HEK293 (cell line): ENCODE data around the gene TIMP4.

Source experiments
- GLIS2 ChIP-seq: fragments of 450-650 bp; formaldehyde crosslinking; IDR thresholded peaks from 2 replicates; pipeline ENCODE4 v1.5.1; 2016; ENCODE audit warnings: missing biosample characterization, missing genetic modification characterization
- MEIS1 ChIP-seq: sonication (generic); formaldehyde crosslinking; IDR thresholded peaks from 2 replicates; pipeline ENCODE4 v1.8.1; 2022; ENCODE audit warnings: missing genetic modification reagents, mild to moderate bottlenecking, borderline replicate concordance
- SCRT2 ChIP-seq: fragments of 450-650 bp; formaldehyde crosslinking; IDR thresholded peaks from 2 replicates; pipeline ENCODE4 v1.5.1; 2016; ENCODE audit warnings: missing biosample characterization, missing genetic modification characterization
- SETDB1 ChIP-seq: IDR thresholded peaks from one replicate; pipeline ENCODE4 v1.6.1; 2017; ENCODE audit warnings: mild to moderate bottlenecking, low read length, moderate library complexity, mixed read lengths; ENCODE audit not compliant: insufficient read length
- YY1 ChIP-seq: fragments of 450-650 bp; formaldehyde crosslinking; IDR thresholded peaks from 2 replicates; pipeline ENCODE4 v1.5.1; 2018; ENCODE audit warnings: missing biosample characterization, missing genetic modification characterization
- YY2 ChIP-seq: fragments of 450-650 bp; formaldehyde crosslinking; IDR thresholded peaks from 2 replicates; pipeline ENCODE4 v1.5.1; 2016; ENCODE audit warnings: missing biosample characterization, missing genetic modification characterization
- ZBTB20 ChIP-seq: fragments of 450-650 bp; formaldehyde crosslinking; IDR thresholded peaks from 2 replicates; pipeline ENCODE4 v1.5.1; 2016; ENCODE audit warnings: missing biosample characterization, missing genetic modification characterization
- ZBTB21 ChIP-seq: fragments of 450-650 bp; formaldehyde crosslinking; IDR thresholded peaks from 2 replicates; pipeline ENCODE4 v1.5.1; 2017; ENCODE audit warnings: missing biosample characterization, missing genetic modification characterization
- ZFP69B ChIP-seq: fragments of 450-650 bp; formaldehyde crosslinking; IDR thresholded peaks from 2 replicates; pipeline ENCODE4 v1.5.1; 2016; ENCODE audit warnings: missing biosample characterization, missing genetic modification characterization
- ZNF112 ChIP-seq: fragments of 450-650 bp; formaldehyde crosslinking; IDR thresholded peaks from 2 replicates; pipeline ENCODE4 v1.5.0; 2017; ENCODE audit warnings: missing biosample characterization, missing genetic modification characterization
- ZNF121 ChIP-seq: fragments of 450-650 bp; formaldehyde crosslinking; IDR thresholded peaks from 2 replicates; pipeline ENCODE4 v1.5.1; 2016; ENCODE audit warnings: missing biosample characterization, missing genetic modification characterization
- ZNF133 ChIP-seq: fragments of 450-650 bp; formaldehyde crosslinking; IDR thresholded peaks from 2 replicates; pipeline ENCODE4 v1.5.1; 2016; ENCODE audit warnings: missing biosample characterization, missing genetic modification characterization
- ZNF184 ChIP-seq: fragments of 450-650 bp; IDR thresholded peaks from 2 replicates; pipeline ENCODE4 v1.5.1; 2018; ENCODE audit warnings: missing biosample characterization, mild to moderate bottlenecking, missing genetic modification characterization
- ZNF2 ChIP-seq: fragments of 450-650 bp; formaldehyde crosslinking; IDR thresholded peaks from 2 replicates; pipeline ENCODE4 v1.5.1; 2016; ENCODE audit warnings: missing biosample characterization, missing genetic modification characterization
- ZNF211 ChIP-seq: fragments of 450-650 bp; formaldehyde crosslinking; IDR thresholded peaks from 2 replicates; pipeline ENCODE4 v1.5.1; 2016; ENCODE audit warnings: low read depth, missing biosample characterization, missing genetic modification characterization
- ZNF214 ChIP-seq: fragments of 450-650 bp; formaldehyde crosslinking; IDR thresholded peaks from 2 replicates; pipeline ENCODE4 v1.5.1; 2017; ENCODE audit warnings: missing biosample characterization, mild to moderate bottlenecking, missing genetic modification characterization, borderline replicate concordance
- ZNF354C ChIP-seq: fragments of 450-650 bp; formaldehyde crosslinking; IDR thresholded peaks from 2 replicates; pipeline ENCODE4 v1.5.1; 2016; ENCODE audit warnings: missing biosample characterization, missing genetic modification characterization, low read depth, borderline replicate concordance
- ZNF433 ChIP-seq: fragments of 450-650 bp; formaldehyde crosslinking; IDR thresholded peaks from 2 replicates; pipeline ENCODE4 v1.5.1; 2016; ENCODE audit warnings: missing biosample characterization, missing genetic modification characterization, low read depth
- ZNF549 ChIP-seq: fragments of 450-650 bp; IDR thresholded peaks from 2 replicates; pipeline ENCODE4 v1.5.1; 2018; ENCODE audit warnings: missing biosample characterization, missing genetic modification characterization, mild to moderate bottlenecking, inconsistent platforms, moderate library complexity
- ZNF560 ChIP-seq: fragments of 450-650 bp; formaldehyde crosslinking; IDR thresholded peaks from 2 replicates; pipeline ENCODE4 v1.5.1; 2017; ENCODE audit warnings: missing biosample characterization, missing genetic modification characterization, borderline replicate concordance
- ZNF660 ChIP-seq: fragments of 450-650 bp; IDR thresholded peaks from 2 replicates; pipeline ENCODE4 v1.5.1; 2018; ENCODE audit warnings: missing biosample characterization, mild to moderate bottlenecking, missing genetic modification characterization
- ZNF777 ChIP-seq: fragments of 450-650 bp; formaldehyde crosslinking; IDR thresholded peaks from 2 replicates; pipeline ENCODE4 v1.5.1; 2017; ENCODE audit warnings: missing biosample characterization, missing genetic modification characterization, borderline replicate concordance
- ZNF792 ChIP-seq: fragments of 450-650 bp; formaldehyde crosslinking; IDR thresholded peaks from 2 replicates; pipeline ENCODE4 v1.5.1; 2016; ENCODE audit warnings: missing biosample characterization, missing genetic modification characterization
- ZNF830 ChIP-seq: fragments of 450-650 bp; IDR thresholded peaks from 2 replicates; pipeline ENCODE4 v1.5.0; 2018; ENCODE audit warnings: missing biosample characterization, missing genetic modification characterization, low read depth, mild to moderate bottlenecking, moderate library complexity
- TF ChIP-seq, protein P1 (sequence below): sonication (generic); formaldehyde crosslinking; IDR thresholded peaks from 2 replicates; pipeline ENCODE4 v1.8.1; 2022; ENCODE audit warnings: mild to moderate bottlenecking, moderate library complexity, missing genetic modification reagents
- TF ChIP-seq, protein P2 (sequence below): fragments of 450-650 bp; formaldehyde crosslinking; IDR thresholded peaks from 2 replicates; pipeline ENCODE4 v1.5.1; 2016; ENCODE audit warnings: missing biosample characterization, missing genetic modification characterization, borderline replicate concordance
- TF ChIP-seq, protein P3 (sequence below): fragments of 450-650 bp; formaldehyde crosslinking; IDR thresholded peaks from 2 replicates; pipeline ENCODE4 v1.5.1; 2017; ENCODE audit warnings: missing biosample characterization, missing genetic modification characterization
- TF ChIP-seq, protein P4 (sequence below): fragments of 450-650 bp; formaldehyde crosslinking; IDR thresholded peaks from 2 replicates; pipeline ENCODE4 v1.5.1; 2016; ENCODE audit warnings: missing biosample characterization, missing genetic modification characterization
- TF ChIP-seq, protein P5 (sequence below): fragments of 450-650 bp; formaldehyde crosslinking; IDR thresholded peaks from 2 replicates; pipeline ENCODE4 v1.5.1; 2016; ENCODE audit warnings: missing biosample characterization, missing genetic modification characterization

The TIMP4 gene

DNA sequence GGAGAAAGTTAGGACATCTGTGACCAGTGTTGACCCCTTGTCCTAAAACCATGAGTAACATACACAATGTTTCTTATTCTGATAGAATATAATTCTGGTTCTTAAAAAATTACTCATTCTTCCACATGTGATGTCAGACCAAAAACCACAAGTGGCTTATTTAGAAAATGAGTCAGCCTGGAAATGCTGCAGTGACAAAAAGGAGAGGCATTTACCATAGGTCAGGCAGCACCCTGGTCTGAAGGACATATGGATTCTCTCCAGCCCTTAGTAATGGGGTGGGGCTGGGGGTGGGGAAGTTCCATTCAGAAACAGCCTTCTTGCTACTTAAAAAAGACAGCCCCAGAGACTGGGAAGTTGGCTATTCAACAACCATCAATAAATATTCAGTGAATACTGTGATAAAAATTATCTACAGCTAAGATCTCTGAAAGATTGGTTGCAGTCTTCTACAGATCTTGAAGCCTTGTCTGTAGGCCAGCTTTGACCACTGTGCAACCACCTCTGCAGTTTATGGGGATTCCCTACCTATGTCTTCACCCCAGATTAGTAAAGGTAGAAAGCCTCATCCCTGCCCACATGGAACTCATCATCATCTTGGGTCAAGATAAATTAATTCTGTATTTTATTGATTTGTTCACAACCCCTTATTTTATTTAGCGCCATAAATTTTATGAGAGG lies 34.9 kb upstream of the TIMP4 start (continued):
- TF ChIP-seq ZNF112 (tag by site-specific recombination) (no peak), YY2 (tag by site-specific recombination) (no peak), ZNF184 (tag by site-specific recombination) (no peak), ZNF830 (tag by site-specific recombination) (no peak), ZFP69B (tag by site-specific recombination) (no peak), SETDB1 (no peak), ZNF792 (no peak), ZNF777 (tag by site-specific recombination) (no peak), ZNF121 (tag by site-specific recombination) (no peak), ZNF133 (tag by site-specific recombination) (no peak), ZNF660 (peak; percentile 59; the same call in 1 of the 2 replicates), ZNF214 (tag by site-specific recombination) (no peak), SCRT2 (peak; percentile 66), ZNF211 (tag by site-specific recombination) (no peak), ZNF560 (tag by site-specific recombination) (no peak), ZNF354C (no peak), YY1 (tag by site-specific recombination) (no peak), ZNF2 (no peak), ZNF549 (tag by site-specific recombination) (peak; percentile 78), ZNF433 (no peak), ZBTB21 (tag by site-specific recombination) (peak; percentile 73), GLIS2 (tag by site-specific recombination) (no peak), ZBTB20 (tag by site-specific recombination) (no peak), MEIS1 (CRISPR knock-in tag) (no peak)
- TF ChIP-seq, protein P1, sequence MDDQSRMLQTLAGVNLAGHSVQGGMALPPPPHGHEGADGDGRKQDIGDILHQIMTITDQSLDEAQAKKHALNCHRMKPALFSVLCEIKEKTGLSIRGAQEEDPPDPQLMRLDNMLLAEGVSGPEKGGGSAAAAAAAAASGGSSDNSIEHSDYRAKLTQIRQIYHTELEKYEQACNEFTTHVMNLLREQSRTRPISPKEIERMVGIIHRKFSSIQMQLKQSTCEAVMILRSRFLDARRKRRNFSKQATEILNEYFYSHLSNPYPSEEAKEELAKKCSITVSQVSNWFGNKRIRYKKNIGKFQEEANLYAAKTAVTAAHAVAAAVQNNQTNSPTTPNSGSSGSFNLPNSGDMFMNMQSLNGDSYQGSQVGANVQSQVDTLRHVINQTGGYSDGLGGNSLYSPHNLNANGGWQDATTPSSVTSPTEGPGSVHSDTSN (CRISPR knock-in tag): no peak
- TF ChIP-seq, protein P2, sequence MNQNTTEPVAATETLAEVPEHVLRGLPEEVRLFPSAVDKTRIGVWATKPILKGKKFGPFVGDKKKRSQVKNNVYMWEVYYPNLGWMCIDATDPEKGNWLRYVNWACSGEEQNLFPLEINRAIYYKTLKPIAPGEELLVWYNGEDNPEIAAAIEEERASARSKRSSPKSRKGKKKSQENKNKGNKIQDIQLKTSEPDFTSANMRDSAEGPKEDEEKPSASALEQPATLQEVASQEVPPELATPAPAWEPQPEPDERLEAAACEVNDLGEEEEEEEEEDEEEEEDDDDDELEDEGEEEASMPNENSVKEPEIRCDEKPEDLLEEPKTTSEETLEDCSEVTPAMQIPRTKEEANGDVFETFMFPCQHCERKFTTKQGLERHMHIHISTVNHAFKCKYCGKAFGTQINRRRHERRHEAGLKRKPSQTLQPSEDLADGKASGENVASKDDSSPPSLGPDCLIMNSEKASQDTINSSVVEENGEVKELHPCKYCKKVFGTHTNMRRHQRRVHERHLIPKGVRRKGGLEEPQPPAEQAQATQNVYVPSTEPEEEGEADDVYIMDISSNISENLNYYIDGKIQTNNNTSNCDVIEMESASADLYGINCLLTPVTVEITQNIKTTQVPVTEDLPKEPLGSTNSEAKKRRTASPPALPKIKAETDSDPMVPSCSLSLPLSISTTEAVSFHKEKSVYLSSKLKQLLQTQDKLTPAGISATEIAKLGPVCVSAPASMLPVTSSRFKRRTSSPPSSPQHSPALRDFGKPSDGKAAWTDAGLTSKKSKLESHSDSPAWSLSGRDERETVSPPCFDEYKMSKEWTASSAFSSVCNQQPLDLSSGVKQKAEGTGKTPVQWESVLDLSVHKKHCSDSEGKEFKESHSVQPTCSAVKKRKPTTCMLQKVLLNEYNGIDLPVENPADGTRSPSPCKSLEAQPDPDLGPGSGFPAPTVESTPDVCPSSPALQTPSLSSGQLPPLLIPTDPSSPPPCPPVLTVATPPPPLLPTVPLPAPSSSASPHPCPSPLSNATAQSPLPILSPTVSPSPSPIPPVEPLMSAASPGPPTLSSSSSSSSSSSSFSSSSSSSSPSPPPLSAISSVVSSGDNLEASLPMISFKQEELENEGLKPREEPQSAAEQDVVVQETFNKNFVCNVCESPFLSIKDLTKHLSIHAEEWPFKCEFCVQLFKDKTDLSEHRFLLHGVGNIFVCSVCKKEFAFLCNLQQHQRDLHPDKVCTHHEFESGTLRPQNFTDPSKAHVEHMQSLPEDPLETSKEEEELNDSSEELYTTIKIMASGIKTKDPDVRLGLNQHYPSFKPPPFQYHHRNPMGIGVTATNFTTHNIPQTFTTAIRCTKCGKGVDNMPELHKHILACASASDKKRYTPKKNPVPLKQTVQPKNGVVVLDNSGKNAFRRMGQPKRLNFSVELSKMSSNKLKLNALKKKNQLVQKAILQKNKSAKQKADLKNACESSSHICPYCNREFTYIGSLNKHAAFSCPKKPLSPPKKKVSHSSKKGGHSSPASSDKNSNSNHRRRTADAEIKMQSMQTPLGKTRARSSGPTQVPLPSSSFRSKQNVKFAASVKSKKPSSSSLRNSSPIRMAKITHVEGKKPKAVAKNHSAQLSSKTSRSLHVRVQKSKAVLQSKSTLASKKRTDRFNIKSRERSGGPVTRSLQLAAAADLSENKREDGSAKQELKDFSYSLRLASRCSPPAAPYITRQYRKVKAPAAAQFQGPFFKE (tag by site-specific recombination): no peak
- TF ChIP-seq, protein P3, sequence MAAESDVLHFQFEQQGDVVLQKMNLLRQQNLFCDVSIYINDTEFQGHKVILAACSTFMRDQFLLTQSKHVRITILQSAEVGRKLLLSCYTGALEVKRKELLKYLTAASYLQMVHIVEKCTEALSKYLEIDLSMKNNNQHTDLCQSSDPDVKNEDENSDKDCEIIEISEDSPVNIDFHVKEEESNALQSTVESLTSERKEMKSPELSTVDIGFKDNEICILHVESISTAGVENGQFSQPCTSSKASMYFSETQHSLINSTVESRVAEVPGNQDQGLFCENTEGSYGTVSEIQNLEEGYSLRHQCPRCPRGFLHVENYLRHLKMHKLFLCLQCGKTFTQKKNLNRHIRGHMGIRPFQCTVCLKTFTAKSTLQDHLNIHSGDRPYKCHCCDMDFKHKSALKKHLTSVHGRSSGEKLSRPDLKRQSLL (tag by site-specific recombination): no peak
- TF ChIP-seq, protein P4, sequence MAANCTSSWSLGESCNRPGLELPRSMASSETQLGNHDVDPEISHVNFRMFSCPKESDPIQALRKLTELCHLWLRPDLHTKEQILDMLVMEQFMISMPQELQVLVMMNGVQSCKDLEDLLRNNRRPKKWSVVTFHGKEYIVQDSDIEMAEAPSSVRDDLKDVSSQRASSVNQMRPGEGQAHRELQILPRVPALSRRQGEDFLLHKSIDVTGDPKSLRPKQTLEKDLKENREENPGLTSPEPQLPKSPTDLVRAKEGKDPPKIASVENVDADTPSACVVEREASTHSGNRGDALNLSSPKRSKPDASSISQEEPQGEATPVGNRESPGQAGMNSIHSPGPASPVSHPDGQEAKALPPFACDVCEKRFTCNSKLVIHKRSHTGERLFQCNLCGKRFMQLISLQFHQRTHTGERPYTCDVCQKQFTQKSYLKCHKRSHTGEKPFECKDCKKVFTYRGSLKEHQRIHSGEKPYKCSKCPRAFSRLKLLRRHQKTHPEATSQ: no peak
- TF ChIP-seq, protein P5, sequence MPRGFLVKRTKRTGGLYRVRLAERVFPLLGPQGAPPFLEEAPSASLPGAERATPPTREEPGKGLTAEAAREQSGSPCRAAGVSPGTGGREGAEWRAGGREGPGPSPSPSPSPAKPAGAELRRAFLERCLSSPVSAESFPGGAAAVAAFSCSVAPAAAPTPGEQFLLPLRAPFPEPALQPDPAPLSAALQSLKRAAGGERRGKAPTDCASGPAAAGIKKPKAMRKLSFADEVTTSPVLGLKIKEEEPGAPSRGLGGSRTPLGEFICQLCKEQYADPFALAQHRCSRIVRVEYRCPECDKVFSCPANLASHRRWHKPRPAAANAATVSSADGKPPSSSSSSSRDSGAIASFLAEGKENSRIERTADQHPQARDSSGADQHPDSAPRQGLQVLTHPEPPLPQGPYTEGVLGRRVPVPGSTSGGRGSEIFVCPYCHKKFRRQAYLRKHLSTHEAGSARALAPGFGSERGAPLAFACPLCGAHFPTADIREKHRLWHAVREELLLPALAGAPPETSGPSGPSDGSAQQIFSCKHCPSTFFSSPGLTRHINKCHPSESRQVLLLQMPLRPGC (tag by site-specific recombination): peak; percentile 71
